VCaP (cell line): ENCODE measurements around the gene ARHGAP25.

Experiments used
- H3K27ac ChIP-seq: fragments of 450-650 bp; 2 replicates; pipeline ENCODE4 v1.5.1; 2017
- TF ChIP-seq, protein P1 (sequence below): fragments of 450-650 bp; conservative IDR thresholded peaks from 2 replicates; pipeline ENCODE4 v1.5.1; 2017; ENCODE audit warnings: mild to moderate bottlenecking, moderate library complexity

The ARHGAP25 gene

DNA sequence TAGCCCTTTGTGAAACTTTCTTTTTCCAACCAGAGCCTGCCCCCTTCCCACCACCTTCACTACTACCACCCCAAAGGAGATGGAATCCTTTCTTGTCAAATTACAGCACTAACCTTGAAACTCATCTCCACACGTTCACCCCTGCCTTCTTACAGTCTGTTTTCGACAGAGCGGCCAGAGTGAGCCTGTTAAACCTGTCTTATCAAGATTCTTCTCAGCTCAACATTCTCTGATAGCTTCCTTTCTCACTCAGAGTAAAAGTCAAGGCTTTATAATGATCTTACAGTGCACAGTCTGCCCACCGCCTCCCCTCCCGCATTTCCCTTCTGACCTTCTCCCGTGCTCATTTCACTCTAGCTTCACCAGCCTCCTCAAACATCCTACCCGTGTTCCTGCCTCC lies 56.0 kb downstream of the ARHGAP25 start:
- TF ChIP-seq, protein P1, sequence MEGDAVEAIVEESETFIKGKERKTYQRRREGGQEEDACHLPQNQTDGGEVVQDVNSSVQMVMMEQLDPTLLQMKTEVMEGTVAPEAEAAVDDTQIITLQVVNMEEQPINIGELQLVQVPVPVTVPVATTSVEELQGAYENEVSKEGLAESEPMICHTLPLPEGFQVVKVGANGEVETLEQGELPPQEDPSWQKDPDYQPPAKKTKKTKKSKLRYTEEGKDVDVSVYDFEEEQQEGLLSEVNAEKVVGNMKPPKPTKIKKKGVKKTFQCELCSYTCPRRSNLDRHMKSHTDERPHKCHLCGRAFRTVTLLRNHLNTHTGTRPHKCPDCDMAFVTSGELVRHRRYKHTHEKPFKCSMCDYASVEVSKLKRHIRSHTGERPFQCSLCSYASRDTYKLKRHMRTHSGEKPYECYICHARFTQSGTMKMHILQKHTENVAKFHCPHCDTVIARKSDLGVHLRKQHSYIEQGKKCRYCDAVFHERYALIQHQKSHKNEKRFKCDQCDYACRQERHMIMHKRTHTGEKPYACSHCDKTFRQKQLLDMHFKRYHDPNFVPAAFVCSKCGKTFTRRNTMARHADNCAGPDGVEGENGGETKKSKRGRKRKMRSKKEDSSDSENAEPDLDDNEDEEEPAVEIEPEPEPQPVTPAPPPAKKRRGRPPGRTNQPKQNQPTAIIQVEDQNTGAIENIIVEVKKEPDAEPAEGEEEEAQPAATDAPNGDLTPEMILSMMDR: no peak
- H3K27ac ChIP-seq: peak overlapping the region; percentile 19

DNA sequence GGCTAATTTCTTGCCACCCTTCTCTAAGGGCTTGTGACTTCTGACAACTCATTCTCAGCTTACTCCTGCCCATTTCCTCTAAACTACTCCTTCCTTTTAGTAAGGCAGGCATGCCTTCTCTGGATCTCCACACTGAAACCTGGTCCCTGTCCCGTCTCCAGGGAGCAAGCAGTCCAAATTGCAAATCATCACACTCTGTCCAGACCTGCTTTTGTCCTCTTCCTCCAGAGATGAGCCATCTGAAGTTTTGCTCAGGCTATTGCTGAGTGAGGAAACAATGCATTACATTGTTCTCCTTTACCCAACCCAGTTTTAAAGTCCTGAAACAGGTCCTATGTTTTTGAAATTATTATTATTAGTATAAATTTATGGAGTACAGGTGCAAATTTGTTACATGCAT lies 57.3 kb downstream of the ARHGAP25 start:
- TF ChIP-seq, protein P1: no peak
- H3K27ac ChIP-seq: no peak overlapping the region

DNA sequence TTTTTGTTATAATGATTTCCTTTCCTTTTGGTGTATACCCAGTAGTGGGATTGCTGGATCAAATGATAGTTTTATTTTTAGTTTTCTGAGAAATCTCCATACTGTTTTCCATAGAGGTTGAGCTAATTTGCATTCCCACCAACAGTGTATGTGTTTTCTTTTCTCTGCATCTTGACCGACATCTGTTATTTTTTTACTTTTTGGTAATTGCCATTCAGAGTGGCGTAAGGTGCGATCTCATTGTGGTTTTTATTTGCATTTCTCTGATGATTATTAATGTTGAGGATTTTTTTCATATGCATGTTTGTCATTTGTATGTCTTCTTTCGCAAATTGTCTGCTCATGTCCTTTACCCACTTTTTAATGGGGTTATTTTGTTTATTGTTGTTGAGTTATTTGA lies 58.1 kb downstream of the ARHGAP25 start:
- TF ChIP-seq, protein P1: no peak
- H3K27ac ChIP-seq: no peak overlapping the region

DNA sequence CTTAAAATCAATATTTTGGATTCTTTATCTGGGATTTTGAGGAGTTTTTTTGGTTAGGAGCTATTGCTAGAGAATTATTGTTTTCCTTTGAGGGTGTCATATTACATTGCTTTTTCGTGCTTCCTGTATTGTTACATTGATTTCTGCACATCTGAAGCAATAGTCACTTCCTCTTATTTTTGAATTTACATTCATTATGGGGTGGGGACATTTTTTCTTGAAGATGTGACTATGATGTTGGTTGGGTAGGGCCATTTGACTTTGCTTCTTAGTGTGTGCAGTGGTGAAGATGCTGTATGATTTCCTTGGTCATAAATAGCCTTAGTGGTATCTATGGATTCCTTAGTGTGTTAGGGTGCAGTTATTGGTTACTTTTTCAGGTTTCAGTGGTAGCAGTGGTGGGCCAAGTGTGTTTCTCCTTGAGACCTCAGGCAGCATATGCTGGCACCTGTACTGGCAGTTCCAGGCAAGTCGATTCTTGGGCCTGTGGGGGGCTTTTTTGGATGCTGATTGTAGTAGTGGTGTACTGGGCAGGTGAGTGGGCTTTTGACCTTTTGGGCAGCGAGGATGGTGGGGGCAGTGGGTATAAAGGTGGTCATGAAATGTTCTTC lies 61.8 kb downstream of the ARHGAP25 start:
- H3K27ac ChIP-seq: no peak overlapping the region
- TF ChIP-seq, protein P1: no peak

DNA sequence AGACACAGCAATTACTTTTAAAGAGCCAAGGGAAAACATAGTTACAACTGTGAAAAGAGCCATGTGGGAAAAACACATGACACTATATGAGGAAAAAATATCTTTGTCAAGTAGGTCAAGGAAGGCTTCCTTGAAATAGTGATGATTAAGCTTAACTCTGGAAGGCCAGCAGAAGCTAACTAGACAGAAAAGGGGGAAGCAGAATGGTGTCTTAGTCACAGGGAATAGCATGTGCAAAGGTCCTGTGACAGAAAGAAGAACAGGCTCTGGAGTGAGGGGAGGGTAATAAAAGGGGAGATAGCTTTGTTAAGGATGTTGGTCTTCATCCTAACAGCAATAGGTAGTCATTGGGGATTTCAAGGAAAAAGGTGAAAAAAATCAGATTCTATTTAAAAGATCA lies 64.0 kb downstream of the ARHGAP25 start:
- peak overlapping the region; percentile 71 for H3K27ac ChIP-seq
- TF ChIP-seq, protein P1: no peak

DNA sequence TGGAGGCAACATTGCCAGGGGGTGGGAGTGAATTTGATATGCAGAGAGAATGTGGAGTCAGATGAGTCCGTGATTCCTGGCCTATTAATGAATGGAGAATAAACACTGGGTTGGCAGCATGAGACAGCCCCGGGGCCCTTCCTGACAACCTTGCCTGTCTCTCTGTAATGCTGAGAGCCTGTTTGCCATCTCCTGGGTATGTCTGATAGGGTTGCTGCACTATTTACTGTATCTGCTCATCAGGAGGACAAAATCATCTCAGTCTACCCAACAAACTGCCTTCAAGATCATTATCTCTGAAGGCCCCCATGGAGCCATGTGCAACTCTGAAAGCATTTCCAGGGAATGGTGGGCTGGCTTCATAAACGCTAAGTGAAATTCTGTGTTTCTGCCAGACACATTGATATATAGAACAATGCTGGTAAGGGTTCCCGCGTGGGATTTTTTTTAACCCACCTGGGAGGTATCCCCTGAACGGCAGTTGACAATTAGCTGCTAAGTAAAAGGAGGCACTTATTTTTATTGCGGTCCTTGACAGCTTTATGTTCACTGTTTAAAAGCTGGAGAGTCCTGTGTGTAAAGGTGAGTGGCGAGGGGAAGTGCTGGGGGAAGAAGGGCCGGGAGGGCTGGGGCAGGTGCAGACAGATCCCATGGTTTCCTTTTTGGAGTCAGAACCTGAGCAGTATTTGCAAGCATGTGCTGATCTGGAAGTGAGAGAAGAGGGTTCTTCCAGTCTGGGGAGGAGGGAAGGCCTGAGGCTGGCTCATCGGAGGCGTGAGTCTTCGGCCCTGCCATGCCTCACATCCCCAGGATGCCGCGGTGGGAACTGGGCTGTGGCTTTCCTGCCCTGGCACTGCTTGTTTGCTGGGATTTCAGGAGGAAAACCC lies 64.8 kb downstream of the ARHGAP25 start:
- TF ChIP-seq, protein P1: no peak
- H3K27ac ChIP-seq: peak overlapping the region; percentile 71

DNA sequence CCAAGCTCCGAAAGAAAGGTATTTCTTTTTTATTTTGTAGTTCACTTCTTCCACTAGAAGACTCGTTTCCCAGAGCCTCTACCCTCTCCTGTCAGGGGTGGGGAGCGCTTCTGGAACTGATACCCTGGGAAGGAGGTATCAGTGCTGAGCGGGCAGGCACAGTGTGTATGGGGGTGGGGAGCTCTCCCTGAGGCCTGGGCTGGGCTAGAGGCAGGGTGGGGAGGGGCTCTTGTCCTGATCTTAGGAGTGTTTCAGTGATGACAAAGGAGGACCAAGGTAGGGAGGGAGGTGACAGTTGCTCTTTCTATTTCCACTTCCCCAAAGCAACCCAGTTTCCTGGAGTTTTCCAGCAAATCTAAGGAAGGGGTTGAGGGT lies 65.4 kb downstream of the ARHGAP25 start:
- TF ChIP-seq, protein P1: no peak
- H3K27ac ChIP-seq: peak overlapping the region; percentile 71
